Sciatic nerve (tissue), 2 donors: ENCODE data around the gene ABCG1. TPM values are rescaled to one million over a fixed set of nuclear protein-coding genes. Genes with fewer than 3 reads are reported as not detected.

Experiments
- ATAC-seq: fragments of 200-7000 bp; cut with Tn5 transposase; one replicate; pipeline ENCODE4 v1.9.1; 2020; ENCODE audit warnings: mild to moderate bottlenecking, moderate library complexity
- DNase-seq: peaks from one replicate; pipeline ENCODE4 v3.0.0-alpha.2; 2020; ENCODE audit warnings: low spot score
- intact Hi-C: fragments of 100-400 bp; cut with DNase I; formaldehyde crosslinking; loops from one replicate; pipeline ENCODE4 v1.14.2; 2022
- total RNA-seq: library from RNA; stranded (reverse); fragmentation: NEBNext Ultra II Directional; extraction: Animal tissue kit (Norgen Biotek cat#: 25700); gene quantifications from one replicate; pipeline ENCODE4 v1.2.1, GENCODE V29; 2021
- donor health status: DM: no; HTN: no; CAD: no.
- donor health status: DM: no; HTN: no; CAD: no.

ABCG1 gene
- total RNA-seq, 1 donor from 2014 or later, result 44.2 TPM

DNA sequence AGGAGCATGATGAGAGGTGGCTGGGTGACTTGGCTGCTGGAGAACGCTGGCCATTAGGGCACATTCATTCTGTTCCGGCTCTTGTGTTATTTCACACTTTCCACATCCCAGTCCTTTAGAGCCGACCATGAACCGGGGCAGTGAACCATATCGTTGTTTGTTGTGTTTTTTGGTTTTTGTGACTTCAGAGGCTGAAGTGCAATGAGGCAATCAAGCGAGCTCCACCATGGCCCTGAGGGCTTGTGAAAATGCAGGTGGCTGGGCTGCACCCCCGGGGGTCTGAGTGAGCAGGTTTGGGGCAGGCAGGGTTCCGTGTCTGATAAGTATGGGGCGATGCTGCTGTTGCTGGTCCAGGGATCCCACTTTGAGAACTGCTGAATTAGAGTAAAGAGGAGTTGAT lies 23.7 kb downstream of the ABCG1 start:
- intact Hi-C loops, result no loop called here

GRCh38 chr21:42243026-42243425 lies 24.1 kb downstream of the ABCG1 start:
- intact Hi-C loops, result no loop called here
- ATAC-seq (no peak), DNase-seq (no peak)

More for the DNA sequence above, 23.7 kb downstream of the ABCG1 start:
- ATAC-seq, result no peak
- no peak for DNase-seq

DNA sequence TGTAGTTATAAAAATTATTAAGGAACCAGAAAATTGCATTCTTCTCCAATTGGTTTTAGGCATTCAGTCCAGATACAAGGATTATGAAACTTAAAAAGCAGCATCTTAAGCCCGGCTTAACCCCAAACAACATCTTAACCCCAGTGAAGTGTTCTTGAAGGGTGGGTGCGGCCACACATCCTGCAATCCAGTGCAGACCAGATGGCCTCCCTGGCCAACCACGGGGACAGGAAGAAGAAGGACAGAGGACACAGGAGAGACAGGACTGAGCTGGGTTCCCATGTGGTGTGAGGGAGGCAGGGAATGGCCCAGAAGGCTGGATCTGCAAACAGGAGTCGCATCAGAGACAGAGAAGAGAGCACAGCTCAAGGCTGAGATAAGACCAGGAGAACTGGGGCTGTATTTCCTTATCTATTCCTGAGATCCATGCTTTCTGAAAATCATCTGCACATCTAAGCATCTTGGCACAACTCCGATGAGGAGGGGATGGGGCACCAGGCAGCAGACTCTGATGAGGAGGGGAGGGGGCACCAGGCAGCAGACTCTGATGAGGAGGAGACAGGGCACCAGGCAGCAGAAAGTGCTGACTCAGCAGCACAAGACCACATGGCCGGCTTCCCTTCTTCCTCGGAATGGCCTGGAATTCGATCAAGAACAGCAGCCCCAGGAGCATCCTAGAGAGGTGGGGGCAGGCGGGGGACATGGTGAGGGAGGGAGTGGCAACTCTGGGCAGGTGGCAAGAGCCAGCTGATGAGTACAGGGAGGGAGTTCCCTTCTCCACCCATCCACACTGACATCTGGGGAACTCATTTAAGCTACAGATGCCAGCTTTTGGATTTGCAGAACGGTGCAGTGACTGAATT lies 26.6 kb downstream of the ABCG1 start:
- DNase-seq (no peak), ATAC-seq (peak; percentile 38)
- intact Hi-C loops, result no loop called here

GRCh38 chr21:42247716-42248115 lies 28.8 kb downstream of the ABCG1 start:
- DNase-seq (no peak), ATAC-seq (no peak)
- intact Hi-C loops, result no loop called here

- intact Hi-C loops, result no loop called here
- no peak for DNase-seq
These were observed 29.3 kb downstream of the ABCG1 start for GRCh38 chr21:42248241-42248640.

GRCh38 chr21:42248783-42249597 lies 30.1 kb downstream of the ABCG1 start:
- intact Hi-C loops, result no loop called here
- ATAC-seq (no peak), DNase-seq (no peak)

More at GRCh38 chr21:42248241-42248640, 29.3 kb downstream of the ABCG1 start:
- no peak for ATAC-seq

GRCh38 chr21:42250422-42251403 lies 31.8 kb downstream of the ABCG1 start:
- no peak for DNase-seq
- intact Hi-C loops, result loop anchor here (10.0 kb wide), 1 partner anchor 96 kb away; no protein-coding TSS in a partner anchor
- ATAC-seq, result no peak

DNA sequence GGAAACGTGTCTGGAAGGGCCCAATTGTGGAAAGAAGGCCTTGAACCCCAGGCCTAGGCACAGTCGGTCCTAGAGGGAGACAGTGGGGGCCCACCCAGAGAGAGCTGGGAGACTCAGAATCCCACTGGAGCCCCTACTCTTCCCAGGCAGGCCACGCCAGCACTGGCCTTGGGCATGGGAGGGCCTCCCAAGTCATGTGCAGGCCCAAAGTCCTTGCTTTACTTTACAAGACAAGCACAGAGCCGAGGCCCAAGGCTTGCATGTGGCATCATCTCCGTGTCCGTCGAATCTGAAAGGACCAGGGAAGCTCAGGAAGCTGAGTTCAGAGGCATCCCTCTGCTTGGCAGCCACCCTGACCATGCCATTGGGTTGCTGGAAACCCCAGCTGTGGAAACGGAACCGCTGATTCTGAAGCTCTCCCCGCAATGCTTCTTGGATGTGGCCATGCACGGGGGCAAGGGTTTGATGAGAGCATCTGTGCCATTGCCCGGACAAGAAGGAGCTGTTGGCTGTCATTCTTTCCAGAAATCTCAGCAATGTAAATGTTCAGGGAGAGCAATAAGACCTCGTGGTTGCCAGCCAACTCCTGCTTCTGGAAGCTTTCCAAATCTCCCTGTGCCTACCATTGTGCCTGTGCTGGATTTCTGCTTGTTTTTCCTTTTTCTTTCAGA lies 32.8 kb downstream of the ABCG1 start:
- intact Hi-C loops, result loop anchor here (10.0 kb wide), 1 partner anchor 97 kb away; no protein-coding TSS in a partner anchor
- no peak for ATAC-seq

GRCh38 chr21:42252325-42252654 lies 33.4 kb downstream of the ABCG1 start:
- intact Hi-C loops, result loop anchor here (10.0 kb wide), 1 partner anchor 97 kb away; no protein-coding TSS in a partner anchor
- no peak for ATAC-seq

More for the DNA sequence above, 32.8 kb downstream of the ABCG1 start:
- no peak for DNase-seq

GRCh38 chr21:42252778-42253340 lies 33.9 kb downstream of the ABCG1 start:
- intact Hi-C loops, result loop anchor here (10.0 kb wide), 1 partner anchor 98 kb away; no protein-coding TSS in a partner anchor

More at GRCh38 chr21:42252325-42252654, 33.4 kb downstream of the ABCG1 start:
- no peak for DNase-seq

DNA sequence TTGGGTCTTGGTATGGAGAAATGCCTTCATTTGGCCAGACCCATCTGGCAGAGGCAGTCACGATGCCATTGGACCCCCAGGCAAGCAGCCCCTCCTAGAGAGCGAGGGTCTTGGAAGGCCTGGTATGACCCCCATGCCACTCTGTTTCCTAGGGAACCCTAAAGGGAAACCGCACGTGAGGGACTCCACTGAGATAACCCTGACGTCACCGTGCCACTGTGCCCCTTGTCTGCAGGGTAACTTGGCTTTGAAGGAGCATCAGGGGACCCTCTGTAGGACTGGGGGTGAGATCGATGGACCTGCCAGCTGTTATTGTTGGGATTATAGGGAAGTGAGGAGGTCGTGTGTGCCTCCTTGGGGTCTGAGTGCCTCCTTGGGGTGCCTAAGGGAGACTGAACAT lies 34.5 kb downstream of the ABCG1 start:
- intact Hi-C loops, result loop anchor here (10.0 kb wide), 1 partner anchor 99 kb away; no protein-coding TSS in a partner anchor
- ATAC-seq (no peak), DNase-seq (no peak)

More at GRCh38 chr21:42252778-42253340, 33.9 kb downstream of the ABCG1 start:
- ATAC-seq, result no peak
- DNase-seq, result no peak

GRCh38 chr21:42254083-42254482 lies 35.1 kb downstream of the ABCG1 start:
- no peak for ATAC-seq
- intact Hi-C loops, result loop anchor here (10.0 kb wide), 1 partner anchor 99 kb away; no protein-coding TSS in a partner anchor

GRCh38 chr21:42254651-42255601 lies 36.0 kb downstream of the ABCG1 start:
- intact Hi-C loops, result loop anchor here (10.0 kb wide), 1 partner anchor 100 kb away; no protein-coding TSS in a partner anchor
- no peak for ATAC-seq
- no peak for DNase-seq

More at GRCh38 chr21:42254083-42254482, 35.1 kb downstream of the ABCG1 start:
- no peak for DNase-seq

DNA sequence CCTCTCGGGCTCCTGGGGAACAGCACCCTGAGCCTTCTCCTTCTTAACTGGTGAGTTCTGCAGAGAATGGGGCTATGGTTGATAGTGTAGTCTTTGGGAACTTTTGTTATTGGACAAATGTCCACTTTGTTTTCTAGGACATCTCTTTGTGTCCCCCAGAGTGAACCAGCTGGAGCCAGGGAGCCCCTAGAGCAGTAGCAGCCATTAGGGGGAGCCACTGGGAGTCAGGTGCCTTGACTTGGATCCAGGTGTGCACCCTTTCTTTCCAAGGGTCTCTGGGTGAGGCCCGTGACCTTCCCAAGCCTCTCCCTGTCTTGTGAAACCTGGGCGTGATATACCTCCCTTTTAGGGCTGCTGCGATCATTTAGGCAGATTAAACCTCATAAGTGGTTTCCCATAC lies 36.9 kb downstream of the ABCG1 start:
- DNase-seq, result no peak
- ATAC-seq, result no peak
- intact Hi-C loops, result loop anchor here (10.0 kb wide), 1 partner anchor 101 kb away; no protein-coding TSS in a partner anchor

GRCh38 chr21:42256316-42256715 lies 37.4 kb downstream of the ABCG1 start:
- no peak for ATAC-seq
- intact Hi-C loops, result loop anchor here (10.0 kb wide), 1 partner anchor 102 kb away; no protein-coding TSS in a partner anchor
- no peak for DNase-seq

DNA sequence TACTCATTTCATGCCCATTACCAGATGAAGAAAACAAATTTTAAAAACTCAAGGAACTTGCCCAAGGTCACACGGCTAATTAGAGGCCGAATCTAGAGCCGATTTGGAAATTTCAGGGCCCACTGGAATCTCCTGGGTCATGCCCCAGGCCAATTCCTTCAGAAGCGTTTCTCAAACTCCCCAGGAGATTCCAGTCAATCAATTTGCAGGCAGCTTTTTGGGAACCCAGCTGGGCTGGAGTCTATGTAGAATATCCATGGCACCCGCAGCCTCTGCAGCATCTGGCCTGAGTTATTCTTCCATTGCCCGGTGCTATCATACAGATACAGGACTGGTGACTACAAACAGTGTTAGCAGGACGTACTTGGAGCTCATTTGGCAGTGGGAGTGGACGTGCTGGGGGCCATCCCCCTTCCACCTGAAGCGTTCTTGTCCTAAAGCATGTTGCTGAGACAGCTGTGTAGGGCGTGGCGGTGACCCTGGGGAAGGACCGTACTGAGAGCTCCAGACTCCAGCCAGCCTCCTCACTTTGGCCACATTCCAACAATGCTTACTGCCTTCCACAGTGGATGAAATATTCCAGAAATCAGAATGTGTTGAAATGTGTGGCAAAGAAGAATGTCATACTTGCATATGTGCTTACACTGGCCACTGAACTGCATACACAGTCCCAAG lies 38.3 kb downstream of the ABCG1 start:
- ATAC-seq (peak; percentile 25), DNase-seq (no peak)
- intact Hi-C loops, result loop anchor here (10.0 kb wide), 1 partner anchor 102 kb away; no protein-coding TSS in a partner anchor
